Measurements from ENCODE around the gene MME.
"Not testable (repeated sequence)": the region's sequence is repeated elsewhere in the genome, so short reads cannot be mapped to it uniquely, and the experiment has no call there.

The MME gene

DNA sequence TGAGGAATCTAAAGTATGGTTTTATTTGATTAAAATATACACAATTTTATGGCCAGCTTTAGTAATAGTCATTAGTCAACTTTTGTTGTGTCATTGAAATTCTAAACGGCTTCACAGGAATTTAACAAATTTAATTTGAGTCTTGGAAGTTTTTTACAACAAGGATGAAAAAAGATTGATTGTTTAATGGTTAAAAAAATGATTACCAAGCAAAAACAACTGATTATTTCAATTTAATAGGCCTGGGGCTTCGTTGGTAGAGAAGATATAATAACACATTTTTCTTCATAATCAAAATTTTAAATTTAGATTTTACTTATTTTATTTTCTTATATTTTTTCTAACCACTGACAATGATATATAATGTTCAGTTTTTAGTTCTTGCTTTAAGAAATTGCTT lies 4.4 kb downstream of the MME start:
- DNase-seq (ENCODE audit: low read depth in 2 of 2): no peak

DNA sequence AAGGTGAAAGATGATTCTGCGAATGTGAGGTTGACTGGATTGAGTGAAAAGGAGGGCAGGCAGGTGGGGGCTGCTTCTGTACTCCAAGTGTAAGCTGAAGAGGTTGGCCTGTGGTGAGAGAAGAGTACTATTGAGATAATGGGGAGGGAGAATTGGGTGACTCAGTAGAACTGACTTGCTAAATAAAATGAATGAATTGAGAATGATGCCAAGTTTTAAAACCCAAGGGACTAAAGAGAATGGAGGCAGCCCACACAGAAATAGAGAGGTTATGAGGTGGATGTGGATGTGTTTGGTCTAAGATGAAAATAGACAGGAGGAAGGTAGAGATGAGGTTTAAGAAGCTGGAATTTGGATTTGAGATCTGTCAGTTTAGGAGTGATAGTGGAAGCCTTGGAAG lies 5.9 kb downstream of the MME start:
- DNase-seq (ENCODE audit: low read depth in 2 of 2): no peak

DNA sequence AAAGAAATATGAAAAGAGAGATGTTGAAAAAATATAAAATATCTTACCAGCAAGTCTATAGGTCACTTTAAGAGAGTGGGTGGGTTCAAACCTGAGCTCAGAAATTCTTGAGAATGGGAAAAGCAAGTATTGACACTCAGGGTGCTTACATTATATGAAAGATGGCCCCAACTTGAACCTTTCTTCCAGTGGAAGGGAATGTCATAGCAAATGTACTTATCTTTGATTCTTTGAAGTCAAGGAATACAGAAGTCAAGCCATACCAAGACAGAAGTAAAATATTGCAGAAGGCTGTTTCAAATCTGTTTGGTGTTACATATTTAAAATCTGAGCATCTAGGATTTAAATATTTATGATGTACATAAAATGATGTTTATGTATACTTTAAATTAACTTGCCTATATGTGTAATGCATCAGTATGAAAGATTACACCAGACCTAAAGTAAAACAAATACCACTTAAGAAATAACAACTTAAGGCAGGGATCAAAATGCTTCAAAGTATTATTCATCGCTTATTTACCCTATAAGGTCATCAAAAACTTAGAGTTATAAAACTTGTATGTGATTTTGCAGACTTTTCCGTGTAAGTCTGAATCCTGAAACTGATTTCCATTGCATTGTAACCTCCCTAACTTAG lies 8.7 kb downstream of the MME start:
- DNase-seq (ENCODE audit: low read depth in 2 of 2): no peak

DNA sequence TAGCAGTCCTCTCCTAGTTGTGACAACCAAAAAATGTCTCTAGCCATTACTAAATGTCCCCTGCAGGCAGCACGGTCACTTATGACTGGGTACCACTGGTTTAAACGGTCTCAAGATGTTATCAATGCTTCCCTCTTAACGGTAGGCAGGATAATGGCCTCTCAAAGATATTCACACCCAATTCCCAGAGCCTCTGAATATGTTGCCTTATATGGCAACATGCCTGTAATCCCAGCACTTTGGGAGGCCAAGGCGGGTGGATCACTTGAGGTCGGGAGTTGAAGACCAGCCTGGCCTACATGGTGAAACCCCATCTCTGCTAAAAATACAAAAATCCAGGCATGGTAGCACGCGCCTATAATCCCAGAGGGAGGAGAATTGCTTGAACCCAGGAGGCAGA lies 9.4 kb downstream of the MME start:
- no peak for DNase-seq (ENCODE audit: low read depth in 2 of 2)

DNA sequence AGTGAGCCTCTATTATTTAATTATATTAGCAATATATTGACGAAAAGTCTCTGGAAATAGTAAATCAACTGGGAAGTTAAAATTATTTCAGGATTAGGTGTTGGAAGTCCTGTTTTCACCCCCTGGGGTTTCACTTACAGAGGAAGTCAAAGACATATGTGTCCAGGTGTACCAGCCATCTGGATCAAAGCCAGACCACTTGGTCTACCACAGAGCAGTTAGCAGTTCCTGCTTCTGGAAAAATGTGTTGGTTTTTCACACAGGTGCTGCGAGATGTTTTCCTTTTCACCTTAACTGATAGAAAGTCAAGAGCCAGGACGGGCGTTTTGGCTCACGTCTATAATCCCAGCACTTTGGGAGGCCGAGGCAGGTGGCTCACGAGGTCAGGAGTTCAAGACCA lies 13.1 kb downstream of the MME start:
- DNase-seq (ENCODE audit: low read depth in 2 of 2): no peak

DNA sequence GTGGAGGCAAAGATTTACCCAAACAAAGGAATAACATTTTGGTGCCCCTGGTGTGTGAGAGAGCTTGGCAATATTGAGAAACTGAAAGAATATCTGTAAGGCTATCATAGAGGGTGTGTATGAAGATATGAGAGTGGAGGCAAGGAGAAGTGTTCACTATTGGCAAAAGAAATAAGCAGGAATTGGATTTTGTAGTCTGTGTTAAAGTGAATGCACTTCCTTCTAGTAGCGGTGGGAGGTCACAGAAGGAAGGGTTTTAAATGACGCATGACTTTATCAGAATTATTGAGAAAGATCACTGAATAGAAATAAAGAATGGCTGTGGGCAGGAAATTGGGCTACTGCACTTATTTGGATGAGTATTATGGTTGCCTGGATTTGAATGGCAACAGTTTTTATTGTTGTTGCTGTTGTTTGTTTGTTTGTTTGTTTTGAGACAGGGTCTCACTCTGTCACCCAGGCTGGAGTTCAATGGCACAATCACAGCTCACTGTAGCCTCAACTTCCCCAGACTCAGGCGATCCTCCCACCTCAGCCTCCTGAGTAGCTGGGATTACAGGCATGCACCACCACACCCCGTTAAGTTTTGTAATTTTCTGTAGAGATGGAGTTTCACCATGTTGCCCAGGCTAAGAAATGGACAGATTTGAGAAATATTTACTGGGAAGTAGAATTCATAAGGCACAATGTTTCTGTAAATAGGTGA lies 16.3 kb downstream of the MME start:
- no peak for DNase-seq (ENCODE audit: low read depth in 2 of 2)

DNA sequence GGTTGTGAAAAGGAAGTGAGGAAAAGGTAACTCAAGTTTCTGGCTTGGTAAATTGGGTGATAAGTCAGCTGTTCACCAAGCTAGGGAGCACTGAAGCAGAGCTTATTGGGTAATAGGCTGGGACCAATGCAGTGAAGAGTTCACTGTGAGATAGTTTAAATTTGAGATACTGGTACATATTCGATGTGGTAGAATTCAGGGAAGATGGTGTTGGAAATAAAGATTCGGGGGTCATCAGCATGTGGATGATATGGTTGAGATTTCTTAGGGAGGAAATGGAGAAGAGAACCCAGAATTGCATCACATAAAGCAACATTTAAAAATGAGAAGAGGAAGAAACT lies 16.9 kb downstream of the MME start:
- no peak for DNase-seq (ENCODE audit: low read depth in 2 of 2)

DNA sequence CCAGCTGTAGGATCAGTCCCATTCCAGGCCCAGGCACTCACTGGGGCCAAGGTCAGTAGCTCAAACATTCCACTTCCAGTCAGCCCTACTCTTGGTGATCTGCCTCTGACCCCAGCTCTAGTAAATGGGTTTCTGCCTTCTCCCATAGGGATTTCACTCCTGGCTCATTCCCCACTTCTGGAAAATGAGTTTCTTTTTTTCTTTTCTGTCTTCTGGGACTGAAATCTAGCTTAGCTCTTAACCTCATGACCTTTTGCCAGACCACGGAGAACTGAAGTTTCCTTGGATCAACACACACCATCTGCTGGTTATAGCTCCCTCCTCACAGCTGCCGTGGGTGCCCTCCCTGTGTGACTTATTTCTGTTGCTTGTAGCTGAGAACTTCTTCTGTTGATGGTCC lies 21.3 kb downstream of the MME start:
- DNase-seq (ENCODE audit: low read depth in 2 of 2): no peak

DNA sequence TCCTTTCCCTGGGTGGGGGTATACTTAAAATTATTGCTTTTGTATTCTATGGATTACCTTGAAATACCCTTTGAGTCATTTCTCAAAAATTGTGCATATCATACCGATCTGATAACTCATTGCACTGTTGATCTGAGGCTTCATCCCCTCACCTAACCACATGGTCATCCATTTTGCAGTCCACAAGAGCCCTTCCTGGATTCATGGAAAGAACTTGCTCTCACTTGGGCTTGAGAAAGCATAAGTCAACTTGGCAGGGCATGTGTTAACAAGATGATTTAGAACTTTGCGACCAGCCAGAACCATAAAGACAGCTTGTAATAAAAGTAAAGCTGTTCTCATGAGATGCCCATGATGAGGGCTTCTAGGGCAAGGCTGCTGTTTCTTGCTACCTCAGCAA lies 22.2 kb downstream of the MME start:
- DNase-seq (ENCODE audit: low read depth in 2 of 2): no peak

DNA sequence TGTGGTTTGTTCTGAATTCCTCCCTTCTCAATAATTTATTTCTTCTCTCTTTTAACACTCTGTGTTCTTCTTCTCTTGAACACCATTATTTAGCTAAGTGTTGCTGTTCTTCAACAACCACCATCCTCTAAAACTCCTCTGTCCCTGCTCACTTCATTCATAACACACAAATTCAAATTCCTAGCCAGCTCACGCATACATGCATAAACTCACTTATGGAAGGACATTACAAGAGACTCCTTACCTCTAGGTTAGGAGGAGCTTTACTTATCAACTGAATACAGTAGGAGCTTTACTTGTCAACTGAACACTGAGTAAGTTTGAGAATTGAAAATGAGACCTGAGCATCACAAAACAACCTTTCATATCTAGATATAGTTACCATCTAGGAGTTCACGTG lies 23.6 kb downstream of the MME start:
- no peak for DNase-seq (ENCODE audit: low read depth in 2 of 2)

DNA sequence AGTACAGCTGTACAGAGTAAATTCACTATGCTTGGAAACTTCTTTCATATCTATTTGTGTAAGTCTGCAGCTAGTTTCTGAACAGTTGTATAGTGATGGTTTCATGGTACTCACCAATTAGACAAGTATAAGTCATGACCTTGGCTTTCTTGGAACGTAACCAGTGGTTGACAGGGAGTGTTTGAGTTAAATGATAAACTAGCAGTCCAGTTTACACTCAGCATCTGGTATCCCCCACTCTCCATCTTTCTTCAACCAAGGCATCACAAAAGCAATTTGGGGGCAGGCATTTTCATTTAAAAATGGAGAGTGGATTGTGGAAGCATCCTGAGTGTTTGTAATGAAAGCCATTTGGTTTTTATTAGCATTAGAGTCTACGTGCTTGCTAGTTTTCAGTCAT lies 26.0 kb downstream of the MME start:
- no peak for DNase-seq (ENCODE audit: low read depth in 2 of 2)

DNA sequence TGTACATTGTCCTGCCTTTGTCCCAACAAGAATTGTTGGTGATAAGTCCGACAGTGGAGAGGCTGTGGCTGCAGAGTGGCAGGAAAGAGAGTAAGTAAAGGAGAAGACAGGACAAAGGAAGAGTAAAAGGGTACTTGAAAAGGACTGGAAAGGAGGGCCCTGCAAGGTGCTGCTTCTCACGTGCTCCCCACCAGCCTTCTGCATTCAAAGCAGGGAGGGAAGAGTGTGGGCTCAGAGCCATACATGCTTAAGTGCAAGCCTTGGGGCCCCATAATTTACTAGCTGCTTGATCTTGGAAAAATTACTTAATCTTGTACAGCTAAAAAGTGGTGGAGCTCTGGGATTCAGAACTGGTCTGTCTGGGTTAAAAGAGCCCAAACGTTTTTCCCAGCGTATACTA lies 29.9 kb downstream of the MME start:
- DNase-seq (ENCODE audit: low read depth in 2 of 2): no peak

DNA sequence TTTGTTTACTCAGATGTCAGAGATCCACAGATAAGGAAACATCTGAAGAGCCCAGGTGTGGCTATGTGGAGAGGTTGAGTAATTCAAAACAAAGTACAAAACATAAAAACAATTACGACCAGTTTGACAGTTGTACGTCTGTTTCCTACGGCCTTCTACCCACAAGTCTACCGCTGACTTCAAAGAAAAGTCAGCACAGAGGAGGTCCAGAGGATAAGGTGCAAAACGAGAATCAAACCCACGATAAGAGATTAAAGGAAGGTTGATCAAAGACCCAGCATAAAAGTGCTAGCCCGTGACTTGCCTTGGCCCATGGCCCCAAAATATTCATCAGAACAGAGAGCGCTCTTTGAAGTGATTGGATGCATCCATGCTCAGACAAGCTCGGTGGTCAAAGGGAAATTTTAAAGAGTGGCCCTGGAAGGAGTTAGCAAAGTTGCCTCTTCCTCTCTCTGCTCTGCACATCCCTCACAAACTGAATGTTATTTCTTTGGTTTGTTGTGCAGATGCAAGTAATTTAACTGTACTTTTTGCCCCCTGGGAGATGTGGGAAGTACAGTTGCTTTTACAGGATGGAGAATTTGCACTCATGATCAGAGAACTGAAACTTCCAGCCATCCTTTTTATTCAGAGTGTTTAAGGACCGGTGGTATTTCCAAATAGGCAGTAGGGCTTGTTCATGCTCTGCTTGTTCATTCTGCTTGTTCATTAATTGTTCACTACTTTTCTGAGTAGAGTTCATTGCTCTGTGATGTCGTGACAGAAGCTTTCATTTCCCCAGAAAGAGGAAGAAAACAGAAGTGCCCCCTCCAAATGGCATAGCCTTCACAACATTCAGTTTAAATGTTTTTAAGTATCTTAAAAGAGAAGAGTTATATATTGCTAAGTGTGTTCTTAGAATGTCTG lies 31.1 kb downstream of the MME start:
- no peak for DNase-seq (ENCODE audit: low read depth in 2 of 2)

DNA sequence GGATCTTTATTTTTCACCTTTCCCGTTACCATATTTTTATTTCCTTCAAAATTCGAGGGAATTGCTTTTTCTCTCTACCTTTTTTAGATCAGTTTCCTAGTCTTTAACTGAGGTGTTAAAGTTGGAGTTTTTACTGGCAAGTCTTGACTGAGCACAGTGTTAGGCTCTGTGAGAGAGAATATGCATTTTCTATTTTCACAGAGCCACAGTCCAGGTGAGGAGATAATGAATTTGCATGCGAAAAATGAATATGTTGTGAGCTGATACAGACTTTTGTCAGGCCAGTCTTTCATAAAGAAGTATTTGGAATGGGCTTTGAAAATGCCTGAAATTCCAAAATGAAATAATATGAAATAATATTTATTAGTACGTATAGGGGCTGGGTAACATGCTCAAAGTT lies 31.9 kb downstream of the MME start:
- no peak for DNase-seq (ENCODE audit: low read depth in 2 of 2)

DNA sequence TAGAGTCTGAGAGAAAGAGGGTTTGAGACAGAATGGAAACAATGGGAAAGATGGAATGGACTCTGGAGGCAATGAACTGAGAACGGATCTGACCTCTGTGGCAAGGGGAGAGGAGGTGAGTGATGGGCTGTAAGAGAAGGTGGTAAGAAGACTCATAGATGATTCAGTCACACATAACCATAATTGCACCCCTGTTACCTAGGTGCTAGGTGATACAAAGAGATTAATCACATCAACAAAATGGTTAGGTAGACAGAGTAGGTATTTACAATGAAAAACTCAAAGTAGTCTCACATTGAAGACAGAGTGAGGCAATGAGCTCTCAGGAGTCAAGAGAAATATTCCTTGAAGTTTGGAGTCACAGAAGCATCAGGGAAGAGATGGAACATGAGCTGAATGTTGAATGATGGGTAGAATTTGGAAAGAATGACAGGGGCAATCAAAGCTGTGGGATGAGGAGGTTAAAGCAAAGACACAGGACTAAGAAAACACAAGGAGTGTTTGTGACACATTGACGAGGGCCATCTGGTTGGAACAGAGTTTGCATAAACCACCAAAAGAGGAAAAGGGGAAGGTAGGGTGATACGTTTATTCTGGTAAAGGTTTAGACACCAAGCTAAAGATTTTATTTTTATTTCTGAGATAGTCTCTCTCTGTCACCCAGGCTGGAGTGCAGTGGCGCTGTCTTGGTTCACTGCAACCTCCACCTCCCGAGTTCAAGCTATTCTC lies 32.7 kb downstream of the MME start:
- no peak for DNase-seq (ENCODE audit: low read depth in 2 of 2)

DNA sequence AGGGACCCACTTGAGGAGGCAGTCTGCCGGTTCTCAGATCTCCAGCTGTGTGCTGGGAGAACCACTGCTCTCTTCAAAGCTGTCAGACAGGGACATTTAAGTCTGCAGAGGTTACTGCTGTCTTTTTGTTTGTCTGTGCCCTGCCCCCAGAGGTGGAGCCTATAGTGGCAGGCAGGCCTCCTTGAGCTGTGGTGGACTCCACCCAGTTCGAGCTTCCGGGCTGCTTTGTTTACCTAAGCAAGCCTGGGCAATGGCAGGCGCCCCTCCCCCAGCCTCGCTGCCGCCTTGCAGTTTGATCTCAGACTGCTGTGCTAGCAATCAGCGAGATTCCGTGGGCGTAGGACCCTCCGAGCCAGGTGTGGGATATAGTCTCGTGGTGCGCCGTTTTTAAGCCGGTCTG lies 44.6 kb downstream of the MME start:
- DNase-seq (ENCODE audit: low read depth in 2 of 2): not testable (repeated sequence)

DNA sequence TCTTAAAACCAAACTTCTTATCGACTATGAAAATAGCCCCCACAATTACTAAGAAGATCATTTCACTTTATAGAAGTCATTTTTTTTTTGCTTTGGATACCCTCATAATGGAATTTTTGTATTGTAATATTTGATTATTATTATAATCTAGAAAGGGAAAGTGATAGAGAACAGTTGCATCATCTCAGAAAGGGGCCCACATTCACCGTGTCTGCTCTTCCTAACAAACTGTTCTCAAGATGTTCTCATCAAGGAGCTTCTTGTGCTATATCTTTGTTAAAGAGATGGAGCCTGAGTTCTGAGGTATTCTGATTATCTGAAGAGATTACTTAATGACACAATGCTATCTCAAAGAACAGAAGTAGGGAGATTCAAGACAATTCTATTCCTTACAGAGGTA lies 49.3 kb downstream of the MME start:
- DNase-seq (ENCODE audit: low read depth in 2 of 2): no peak

DNA sequence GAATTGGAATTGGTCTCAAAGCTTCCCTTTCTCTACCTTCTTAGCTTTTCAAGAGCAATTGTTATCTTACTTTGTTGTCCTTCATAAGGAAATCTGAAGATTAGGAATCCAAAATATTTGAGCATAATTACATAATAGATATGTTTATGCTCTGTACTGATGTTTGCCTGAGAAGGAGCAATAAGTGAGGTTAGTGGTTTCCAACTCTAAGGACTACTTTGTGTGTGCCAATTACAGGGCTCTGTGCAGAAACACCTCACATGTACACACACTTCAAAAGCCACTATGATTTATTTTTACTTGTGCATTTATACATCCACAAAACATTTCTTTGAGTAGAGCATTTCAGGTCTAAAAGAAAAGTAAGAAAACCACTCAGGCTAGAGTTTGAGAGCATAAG lies 49.9 kb downstream of the MME start:
- no peak for DNase-seq (ENCODE audit: low read depth in 2 of 2)

DNA sequence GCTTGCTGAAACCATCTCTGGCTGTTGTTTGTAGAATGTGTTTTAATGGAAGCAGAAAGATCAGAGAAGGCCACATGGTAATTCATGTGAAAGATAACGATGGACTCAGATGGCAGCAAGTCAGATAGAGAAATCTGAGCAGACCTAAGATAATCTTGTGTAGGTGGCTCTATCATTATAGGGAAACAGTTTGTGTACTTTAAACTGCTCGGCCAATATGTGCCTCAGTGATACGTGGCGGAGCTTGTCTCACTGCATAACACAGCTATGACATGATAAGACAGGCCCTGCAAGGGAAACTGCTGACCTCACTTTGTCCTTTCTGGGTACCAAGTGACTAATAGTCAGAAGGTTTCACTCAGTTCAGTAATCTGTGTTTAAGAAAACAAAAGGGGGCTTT lies 51.0 kb downstream of the MME start:
- no peak for DNase-seq (ENCODE audit: low read depth in 2 of 2)

DNA sequence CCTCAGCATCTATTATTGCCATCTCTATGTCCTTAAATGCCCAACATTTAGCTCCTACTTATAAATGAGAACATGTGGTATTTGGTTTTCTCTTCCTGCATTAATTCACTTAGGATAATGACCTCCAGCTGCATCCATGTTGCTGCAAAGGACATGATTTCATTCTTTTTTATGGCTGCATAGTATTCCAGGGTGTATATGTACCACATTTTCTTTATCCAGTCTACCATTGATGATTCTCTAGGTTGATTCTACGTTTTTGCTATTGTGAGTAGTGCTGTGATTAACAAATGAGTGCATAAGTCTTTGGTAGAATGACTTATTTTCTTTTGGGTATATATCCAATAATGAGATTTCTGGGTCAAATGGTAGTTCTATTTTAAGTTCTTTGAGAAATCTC lies 54.2 kb downstream of the MME start:
- not testable (repeated sequence) for DNase-seq (ENCODE audit: low read depth in 2 of 2)

DNA sequence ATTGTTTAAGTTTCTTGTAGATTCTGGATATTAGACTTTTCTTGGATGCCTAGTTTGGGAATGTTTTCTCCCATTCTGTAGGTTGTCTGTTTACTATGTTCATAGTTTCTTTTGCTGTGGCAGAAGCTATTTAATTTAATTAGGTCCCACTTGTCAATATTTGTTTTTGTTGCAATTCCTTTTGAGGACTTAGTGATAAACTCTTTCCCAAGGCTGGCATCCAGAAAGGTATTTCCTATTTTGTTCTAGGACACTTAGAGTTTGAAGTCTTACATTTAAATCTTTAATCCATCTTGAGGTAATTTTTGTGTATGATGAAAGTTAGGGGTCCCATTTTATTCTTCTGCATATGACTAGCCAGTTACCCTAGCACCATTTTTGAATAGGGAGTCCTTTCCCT lies 54.9 kb downstream of the MME start:
- DNase-seq (ENCODE audit: low read depth in 2 of 2): no peak

DNA sequence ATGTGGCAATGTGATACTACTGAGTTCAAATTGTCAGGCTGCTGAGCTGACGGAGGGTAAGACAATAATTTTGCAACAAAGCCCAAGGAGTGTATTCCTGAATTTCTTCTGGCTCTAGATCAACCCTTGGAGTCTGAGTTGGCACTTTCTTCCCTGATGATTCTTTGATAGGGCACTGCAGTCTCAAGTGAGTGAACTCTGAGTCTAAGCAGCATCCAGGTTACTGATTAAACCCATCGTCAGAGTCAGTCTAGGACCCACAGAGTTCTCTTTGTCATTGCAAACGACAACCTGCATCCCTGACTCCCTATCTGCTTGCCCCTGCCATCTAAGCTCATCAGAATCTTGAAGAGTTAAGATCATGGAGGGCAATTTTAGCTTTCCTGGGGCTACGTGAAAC lies 58.6 kb downstream of the MME start:
- DNase-seq (ENCODE audit: low read depth in 2 of 2): no peak

Measured in stimulated activated CD8-positive, alpha-beta memory T cell treated with anti-CD3 and anti-CD28 coated beads, Interleukin-2, amount 100 ng/mL, for 48 hours (primary cell).